Embryonic facial prominence (tissue), 1 donor: ENCODE measurements around the gene TRIM71.
"Not testable (repeated sequence)": the region's sequence is repeated elsewhere in the genome, so short reads cannot be mapped to it uniquely, and the experiment has no call there.

ENCODE experiments used
- DNase-seq: peaks from one replicate; pipeline ENCODE4 v3.0.0-alpha.2; 2016; ENCODE audit errors: extremely low spot score

Gene TRIM71

DNA sequence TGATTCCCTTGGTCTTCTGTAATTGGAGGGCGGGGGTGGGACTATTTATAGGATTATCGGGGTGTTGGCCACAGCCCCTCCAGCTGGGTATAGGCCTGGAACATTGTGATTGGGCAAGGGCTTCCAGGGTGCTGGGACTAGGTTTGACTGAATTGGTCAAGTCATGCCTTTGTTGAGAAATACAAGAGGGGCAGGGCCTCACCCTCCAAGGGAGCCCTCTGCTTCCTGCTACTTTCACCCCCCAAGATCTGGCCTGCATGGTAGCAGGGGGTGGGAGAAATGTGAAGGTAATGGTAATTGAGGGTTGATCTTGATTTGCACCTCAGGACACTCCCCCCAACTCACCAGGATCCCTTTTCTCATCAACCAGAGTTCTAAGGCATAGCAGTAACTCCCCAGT, 25.2 kb downstream of the TRIM71 start:
- no peak for DNase-seq

DNA sequence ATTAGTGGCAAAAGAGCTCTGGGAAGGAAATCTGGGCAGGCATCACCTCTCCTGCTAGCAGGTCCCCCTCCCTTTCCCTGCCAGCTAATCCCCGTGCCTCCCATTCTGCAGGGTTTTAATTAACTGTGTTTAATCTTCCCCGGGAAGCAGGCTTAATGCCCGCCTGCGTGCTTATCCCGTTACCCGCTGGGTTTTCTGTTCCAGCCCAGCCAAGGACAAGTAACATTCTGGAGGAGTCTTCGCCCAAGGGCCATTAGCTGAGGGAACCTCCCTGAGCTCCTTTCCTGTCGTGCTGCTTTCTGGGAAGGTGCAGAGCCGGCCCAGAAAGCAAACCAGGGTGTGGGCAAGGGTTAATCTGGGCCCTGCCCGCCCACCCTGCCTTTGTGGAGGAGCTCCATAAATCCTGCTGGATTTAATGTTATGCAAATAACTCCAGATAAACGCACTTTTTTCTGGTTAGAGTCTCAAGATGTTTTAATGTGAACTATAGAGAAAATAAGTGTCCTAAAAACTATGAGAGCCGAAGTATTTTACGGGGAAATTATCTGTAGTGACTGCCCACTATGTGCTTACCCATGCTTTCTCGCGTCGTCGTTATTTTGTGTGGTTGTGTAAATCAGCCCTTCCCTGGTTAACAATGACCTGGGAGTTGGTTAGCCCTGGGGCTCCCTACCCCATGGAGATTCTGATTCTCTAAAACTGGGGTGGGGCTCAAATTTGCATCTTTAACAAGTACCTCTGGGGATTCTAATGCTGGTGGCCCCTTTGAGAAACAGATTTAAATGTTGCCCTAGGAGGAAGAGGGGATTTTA, 25.9 kb downstream of the TRIM71 start:
- no peak for DNase-seq

DNA sequence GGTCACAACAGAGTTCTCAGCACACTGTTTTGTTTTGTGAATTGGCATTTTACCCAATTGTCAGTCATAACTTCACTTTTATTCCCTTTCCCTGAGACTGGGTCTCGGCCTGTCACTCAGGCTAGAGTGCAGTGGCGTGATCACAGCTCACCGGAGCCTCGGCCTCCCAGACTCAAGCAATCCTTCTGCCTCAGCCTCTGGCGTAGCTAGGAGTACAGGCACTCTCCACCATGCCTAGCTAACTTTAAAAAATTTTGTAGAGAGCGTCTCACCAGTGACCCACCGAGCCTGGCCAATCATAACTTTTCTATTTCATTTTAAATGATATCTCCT, 26.5 kb downstream of the TRIM71 start:
- DNase-seq = no peak

DNA sequence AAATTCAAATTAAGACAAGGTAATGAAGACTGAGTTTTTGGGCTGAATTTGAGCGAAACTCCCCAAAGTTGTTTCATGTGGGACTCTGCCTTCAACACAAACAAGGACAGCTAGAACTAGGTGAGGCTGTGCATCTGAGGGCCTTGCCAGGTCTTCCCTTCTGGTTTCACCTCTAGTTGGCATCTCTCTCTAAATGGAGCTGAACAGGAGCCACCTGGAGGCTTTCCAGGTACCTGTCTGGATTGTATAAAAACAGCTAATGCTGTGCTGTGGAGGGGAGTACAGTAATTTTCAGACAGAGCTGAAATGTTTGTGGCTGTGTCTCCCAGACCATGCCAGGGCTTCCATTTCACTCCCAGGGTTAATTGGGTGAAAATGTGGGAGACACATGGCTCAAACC, 27.1 kb downstream of the TRIM71 start:
- no peak for DNase-seq

DNA sequence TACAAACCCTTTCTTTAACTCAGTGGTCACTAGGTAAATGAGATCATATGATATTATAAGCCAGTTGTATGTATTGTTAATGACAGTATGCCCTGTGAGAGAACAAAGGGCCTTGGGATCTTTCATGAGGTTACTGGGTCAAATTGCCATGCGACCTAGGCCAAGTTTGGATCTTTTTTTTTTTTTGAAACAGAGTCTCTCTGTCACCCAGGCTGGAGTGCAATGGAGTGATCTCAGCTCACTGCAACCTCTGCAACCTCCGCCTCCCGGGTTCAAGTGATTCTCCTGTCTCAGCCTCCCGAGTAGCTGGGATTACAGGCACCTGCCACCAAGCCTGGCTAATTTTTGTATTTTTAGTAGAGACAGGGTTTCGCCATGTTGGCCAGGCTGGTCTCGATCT, 27.7 kb downstream of the TRIM71 start:
- DNase-seq = not testable (repeated sequence)

DNA sequence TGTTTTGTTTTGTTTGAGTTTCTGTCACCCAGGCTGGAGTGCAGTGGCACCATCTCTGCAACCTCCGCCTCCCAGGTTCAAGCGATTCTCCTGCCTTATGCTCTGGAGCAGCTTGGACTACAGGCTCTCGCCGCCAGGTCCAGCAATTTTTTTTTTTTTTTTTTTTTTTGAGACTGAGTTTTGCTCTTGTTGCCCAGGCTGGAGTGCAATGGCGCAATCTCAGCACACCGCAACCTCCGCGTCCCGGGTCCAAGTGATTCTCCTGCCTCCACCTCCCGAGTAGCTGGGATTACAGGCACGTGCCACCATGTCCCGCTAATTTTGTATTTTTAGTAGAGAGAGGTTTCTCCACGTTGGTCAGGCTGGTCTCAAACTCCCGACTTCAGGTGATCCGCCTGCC, 29.2 kb downstream of the TRIM71 start:
- DNase-seq = not testable (repeated sequence)

DNA sequence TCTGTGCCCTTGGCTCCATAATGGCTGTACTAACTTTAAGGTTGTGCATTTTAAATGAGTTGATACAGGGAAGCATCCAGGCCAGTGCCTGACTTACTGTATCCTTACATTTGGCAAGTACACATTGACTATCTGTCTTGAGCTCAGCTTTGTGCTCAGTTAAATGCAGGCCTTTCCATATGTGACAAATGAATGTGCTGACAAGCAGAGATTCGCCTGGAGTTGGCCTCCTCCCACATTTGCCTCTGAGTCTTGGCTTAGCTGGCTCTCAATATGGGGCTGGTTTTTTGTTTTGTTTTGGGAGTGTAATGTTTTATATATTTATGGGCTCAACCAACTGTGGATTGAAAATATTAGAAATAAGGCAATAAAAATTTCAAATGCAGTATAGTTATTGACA, 29.7 kb downstream of the TRIM71 start:
- no peak for DNase-seq

DNA sequence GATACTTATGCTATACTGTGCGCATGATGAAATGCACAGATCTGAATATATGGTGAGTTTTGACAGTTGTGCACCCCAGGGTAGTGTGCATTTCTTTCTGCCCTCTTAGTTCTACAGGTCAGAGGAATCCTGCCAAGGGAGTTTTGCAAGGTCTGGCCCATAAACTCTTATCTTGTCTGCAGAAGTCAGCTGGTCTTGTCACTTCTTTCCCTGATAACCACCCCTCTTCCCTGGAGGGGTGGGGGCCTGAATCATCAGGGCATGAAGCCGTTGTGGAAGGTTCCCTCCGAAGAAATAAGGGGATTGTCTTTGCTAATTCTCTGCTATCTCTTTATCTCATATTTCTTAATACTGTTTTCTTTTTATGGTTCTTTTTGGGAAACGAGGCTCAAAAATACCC, 30.4 kb downstream of the TRIM71 start:
- DNase-seq = no peak

DNA sequence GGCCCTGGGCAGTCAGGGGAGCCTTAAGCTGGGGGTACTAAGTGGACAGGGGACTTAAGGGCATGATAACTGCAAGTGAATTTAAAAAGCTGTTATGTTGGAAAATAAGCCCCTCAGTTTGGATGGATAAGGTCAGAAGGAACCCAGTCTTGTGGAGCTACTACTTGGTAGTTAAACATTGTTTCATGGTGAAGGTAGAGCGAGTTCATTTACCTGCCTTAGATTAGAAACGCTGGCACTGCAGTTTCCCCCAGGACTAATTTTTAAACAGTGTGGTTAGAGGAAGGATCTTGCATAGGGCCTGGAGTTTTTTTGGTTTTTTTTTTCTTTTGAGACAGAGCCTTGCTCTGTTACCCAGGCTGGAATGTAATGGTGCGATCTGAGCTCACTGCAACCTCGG, 31.2 kb downstream of the TRIM71 start:
- DNase-seq = no peak

DNA sequence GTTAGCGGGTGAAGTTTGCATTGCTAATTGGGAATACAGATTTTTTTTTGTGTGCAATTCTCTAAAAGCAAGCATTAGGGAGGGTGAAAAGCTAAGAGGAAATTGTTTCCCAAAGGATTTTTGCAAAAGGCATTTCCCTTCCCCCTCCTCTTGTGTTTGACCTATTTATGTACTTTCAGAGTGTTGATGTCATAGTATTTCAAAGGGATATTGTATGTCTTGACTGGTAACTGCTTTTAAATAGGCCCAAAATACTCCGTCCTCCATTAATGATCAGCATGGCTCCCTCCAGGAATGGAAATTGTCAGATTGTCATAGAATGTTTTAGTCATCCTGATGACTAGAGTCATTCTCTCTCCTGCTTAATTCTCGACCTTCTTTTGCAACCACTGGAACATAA, 32.4 kb downstream of the TRIM71 start:
- no peak for DNase-seq

DNA sequence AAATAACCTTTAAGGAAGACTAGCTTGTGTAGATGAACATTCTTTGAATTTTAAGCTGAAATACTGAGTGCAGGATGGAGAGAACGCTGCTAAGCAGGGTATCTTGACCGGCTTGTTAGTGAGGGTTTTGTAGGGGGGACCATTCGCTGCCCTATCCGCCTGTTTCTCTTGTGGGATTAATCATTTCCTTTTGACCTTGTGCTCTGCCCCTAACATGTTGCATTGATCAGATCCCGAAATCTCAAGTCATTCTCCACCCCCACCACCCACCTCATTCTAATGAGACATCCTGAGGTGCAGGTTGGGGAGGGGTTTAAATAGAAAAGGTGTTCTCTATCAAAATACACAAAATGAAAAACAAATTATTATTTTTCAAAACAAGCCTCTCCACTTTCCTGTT, 32.8 kb downstream of the TRIM71 start:
- no peak for DNase-seq

DNA sequence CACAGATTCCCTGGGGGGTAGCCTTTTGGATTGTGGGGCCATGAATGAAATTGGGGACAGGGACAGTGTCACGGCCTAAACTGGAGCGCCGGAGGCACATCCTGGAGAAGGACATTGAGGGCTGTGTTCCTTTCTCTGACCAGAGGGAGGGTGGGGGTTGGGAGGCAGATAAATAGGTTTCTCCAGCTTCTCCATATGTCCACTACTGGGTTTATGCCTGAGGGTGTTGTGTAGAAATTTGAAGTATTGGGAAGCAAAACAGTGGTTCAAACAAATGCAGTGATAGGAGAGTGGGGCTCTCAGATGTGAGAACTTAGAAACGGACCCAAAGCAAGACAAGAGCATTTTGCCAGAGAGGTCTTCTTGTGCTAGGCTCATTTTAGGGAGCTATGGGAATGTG, 34.3 kb downstream of the TRIM71 start:
- no peak for DNase-seq

DNA sequence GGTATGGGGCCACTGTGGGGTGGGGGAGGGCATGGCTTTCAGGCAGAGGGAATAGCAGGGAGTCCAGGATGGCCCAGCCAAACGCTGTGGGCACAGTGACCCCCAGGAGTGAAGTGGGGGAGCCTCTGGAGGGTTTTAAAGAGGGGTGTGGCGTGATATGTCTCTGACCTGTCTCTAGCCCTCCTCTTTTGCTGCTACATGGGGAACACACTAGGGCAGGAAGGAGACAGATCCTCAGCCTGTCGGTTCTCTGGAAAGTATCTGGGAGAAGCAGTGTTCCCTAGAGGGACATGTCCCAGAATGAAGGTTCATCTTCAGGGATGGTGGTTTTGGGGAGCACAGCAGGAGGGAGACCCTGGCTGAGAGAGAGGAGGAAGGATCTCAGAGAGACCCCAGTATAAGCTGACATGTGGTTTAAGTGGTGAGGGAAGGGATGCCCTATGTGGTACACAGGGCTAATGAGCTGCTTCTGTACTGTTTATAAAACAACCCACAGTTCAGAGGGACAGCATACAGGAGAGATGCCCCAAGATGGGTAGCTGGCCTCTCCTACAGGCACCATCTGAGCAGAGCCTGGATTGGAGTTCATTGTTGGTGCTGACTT, 37.7 kb downstream of the TRIM71 start:
- no peak for DNase-seq

DNA sequence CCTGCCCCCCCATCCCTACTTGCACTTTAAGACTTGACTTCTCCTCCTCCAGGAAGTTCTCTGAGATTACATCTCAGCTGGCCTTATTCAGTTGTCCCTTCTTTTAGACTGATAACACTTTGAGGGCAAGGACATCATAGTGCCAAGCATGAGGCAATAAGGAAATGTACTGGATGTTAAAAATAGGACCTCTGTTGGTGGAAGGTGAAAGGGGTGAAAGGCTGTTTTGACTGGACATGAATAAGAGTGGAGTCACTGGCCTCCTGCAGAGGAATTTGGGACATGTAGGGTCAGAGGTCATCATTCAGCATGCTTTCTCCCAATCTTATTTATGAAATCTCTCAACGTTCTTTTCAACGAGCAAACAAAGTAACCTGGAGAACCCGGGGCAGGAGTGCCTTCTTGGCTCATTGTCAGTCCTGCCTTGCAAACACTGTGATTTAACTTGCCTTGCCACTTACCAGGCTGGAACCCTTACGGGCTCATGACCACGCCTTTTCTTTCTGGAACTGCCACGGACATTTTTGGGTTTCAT, 38.6 kb downstream of the TRIM71 start:
- no peak for DNase-seq

DNA sequence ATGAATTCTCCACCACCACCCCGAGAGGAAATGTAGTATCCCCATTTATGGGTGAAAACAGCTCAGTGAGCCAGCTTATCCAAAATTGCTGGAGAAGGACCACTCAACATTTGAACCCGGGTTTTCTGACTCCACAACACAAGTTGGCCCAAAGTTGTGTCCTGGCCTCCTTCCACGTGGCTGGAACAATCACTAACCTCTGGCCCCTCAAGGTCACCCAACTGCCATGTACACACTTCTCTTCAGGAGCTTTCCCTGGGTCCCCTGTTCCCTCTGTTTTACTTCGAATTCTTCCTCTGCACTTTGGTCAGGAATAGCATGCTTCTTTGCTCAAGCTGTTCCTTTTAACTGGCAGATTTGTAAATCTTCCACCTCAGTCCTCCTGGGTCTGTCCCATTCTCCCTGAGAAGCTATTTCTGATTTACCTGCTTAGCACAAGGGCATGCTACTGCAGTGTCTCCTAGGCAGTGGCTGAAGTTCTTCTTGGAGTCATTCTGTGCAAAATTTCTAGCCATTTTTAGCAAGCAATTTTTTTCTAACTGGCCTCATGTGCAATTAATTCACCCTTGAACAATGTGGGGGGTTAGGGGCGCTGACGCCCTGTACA, 39.2 kb downstream of the TRIM71 start:
- DNase-seq = no peak

DNA sequence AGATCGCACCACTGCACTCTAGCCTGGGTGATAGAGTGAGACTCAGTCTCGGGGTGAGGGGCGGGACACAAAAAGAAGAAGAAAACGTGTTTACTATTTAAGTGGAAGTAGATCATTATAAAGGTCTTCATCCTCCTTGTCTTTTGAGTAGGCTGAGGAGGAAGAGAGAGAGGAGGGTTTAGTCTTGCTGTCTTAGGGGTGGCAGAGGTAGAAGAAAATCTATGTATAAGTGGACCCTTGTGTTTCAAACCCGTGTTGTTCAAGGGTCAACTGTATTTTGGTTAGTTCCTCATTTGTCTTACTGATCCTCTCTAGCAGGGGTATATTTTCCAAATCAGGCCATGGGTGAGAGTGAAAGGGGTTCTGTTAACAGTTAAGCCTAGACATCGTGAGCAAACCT, 40.1 kb downstream of the TRIM71 start:
- no peak for DNase-seq

DNA sequence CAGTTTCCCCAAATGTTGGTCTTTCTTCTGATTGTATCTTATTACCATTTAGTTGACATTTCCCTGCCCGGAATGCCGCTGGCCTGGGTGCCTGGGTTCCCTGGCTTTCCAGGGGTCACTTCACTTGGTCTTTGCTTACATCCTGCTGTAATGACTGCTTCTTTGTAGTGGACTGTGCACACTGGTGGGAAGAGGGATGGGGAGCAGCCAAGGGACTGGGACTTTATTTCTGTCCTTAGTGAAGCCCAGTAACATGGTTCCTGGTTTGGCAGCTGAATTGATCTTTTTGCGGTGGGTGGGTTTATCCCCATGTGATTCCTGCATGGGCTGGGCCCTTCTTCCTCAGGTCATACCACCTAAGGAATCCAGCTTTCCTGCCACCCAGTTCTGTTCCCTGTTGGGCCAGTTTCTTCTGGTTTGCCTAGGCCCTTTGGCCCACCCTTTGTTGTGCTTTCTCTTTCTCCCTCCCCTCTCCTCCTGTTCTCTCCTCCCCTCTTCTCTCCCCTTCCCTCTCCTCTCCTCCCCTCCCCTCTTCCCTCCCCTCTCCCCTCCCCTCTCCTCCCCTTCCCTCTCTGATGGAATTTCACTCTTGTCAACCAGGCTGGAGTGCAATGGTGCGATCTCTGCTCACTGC, 41.9 kb downstream of the TRIM71 start:
- no peak for DNase-seq

DNA sequence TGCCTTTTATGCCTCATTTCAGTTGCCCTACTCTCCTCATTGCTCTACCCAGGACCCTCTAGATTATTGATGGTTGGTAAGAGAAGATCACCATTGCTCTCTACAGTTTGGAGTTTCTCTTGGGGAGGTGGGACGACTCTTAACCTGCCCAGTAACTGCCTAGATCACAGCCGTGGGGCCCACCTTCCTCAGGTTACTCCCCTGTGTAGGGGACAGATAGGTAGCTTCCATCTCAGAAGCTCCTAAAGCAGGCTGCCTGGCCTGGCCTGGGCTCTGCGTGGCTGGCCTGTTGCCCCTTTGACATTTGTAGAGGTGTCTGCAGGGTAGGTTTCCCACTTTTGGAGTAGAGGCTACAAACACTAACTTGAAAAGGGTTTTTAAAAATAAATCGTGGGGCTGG, 42.7 kb downstream of the TRIM71 start:
- DNase-seq = no peak

DNA sequence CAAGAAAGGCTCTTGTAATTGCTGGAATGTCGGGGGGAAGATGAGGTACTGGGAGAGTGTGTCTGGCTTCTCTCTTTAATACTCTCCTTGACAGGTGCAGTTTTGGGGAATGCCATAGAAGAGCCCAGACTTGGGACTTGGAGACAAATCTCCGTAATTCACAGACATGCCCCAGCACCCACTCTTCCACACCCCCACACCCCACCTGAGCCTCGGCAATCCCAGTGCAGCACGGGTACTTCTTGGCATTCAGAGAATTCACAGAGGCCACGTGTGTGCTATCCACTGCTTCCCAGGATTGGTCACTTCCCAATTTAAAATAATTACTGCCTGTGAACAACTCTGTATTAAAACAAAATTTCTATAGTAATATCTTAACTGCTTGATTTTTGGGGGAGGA, 43.9 kb downstream of the TRIM71 start:
- DNase-seq = no peak

DNA sequence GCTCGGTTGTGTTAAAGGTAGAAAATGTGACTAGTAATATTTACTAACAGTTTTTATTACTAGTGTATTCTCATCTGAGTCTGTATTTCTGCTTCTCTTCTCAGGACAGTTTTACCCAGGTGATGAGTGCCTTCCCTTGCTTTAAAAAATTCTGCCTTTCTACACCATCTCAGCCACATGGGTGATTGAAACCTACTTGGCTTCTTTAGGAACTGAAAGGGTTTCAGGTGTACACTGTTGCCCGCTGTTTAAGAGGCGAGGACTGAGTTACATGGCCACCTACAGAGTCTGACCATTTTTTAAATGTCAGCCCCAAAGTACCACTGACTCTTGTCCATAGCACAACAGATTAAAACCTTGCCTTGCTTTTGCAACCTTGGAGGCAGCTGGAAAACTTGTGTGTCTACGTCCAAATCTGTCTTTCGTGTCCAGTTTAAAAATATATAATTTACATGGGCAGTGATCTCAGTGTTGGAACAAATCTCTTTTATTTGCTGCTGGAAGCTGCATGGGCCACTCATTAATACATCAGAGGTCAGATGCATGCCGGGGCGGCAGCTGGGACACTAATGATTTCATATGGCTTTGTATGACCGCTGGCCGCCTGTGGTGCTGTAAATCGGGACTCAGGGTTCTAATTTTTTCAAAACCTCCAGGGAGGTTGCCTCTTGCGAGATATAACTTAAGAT, 44.6 kb downstream of the TRIM71 start:
- DNase-seq = no peak

DNA sequence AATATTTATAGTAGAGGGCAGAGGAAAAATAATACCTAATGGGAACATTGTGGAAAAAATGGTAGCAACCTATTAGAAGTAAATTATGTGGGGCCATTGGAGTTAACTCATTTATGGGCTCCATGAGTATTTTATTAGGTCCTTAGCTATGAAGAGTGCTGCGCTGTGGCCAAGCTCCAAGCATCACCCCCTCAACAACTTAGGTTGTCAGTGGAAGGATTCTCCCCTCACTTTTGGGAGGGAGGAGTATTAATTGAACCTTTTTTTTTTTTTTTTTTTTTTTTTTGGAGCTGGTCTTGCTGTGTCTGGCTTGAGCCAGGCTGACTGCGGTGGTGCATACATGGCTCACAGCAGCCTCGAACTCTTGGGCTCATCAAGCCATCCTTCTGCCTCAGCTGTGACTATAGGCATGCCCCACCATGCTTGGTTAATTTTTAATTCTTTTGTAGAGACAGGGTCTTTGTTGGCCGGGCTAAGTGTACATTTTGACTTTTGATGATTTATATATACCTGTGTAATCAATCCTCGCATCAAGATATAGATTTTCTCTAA, 45.2 kb downstream of the TRIM71 start:
- no peak for DNase-seq

DNA sequence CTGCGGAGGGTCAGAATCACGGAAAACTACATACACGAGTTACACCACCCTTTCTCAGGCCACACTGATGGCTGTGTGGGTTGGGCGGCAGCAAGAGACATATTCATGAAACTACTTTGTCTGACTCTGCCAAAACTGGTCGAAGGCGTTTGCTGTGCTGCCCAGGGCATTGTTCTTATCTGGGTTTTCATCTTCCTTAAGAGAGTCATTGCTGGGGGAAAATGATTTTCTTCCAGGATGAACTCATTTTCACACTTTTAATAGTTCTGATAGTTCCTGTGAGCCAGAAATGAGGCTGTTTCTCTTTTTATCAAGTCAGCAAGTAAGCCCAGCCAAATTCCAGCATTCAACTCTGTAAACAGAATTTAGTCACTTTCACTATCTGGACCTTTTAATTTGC, 47.6 kb downstream of the TRIM71 start:
- DNase-seq = no peak
